Retinal pigment epithelial cell (primary cell): ENCODE measurements around the gene CHGA.

Experiments used
- DNase-seq: peaks from one replicate; pipeline ENCODE4 v3.0.0-alpha.2; 2010; ENCODE audit warnings: low read depth
- H3K4me3 ChIP-seq: 2 replicates; pipeline ENCODE4 v1.5.1; 2011; ENCODE audit warnings: mild to moderate bottlenecking, low read length, control low read depth, moderate library complexity
- TF ChIP-seq, protein P1 (sequence below): conservative IDR thresholded peaks from 2 replicates; pipeline ENCODE4 v1.5.1; 2011; ENCODE audit warnings: low read depth, low read length, control low read depth, inconsistent platforms

The CHGA gene

GRCh38 chr14:92974541-92975345, 51.8 kb downstream of the CHGA start:
- no peak for DNase-seq
- no peak overlapping the region for H3K4me3 ChIP-seq
- TF ChIP-seq, protein P1, sequence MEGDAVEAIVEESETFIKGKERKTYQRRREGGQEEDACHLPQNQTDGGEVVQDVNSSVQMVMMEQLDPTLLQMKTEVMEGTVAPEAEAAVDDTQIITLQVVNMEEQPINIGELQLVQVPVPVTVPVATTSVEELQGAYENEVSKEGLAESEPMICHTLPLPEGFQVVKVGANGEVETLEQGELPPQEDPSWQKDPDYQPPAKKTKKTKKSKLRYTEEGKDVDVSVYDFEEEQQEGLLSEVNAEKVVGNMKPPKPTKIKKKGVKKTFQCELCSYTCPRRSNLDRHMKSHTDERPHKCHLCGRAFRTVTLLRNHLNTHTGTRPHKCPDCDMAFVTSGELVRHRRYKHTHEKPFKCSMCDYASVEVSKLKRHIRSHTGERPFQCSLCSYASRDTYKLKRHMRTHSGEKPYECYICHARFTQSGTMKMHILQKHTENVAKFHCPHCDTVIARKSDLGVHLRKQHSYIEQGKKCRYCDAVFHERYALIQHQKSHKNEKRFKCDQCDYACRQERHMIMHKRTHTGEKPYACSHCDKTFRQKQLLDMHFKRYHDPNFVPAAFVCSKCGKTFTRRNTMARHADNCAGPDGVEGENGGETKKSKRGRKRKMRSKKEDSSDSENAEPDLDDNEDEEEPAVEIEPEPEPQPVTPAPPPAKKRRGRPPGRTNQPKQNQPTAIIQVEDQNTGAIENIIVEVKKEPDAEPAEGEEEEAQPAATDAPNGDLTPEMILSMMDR: no peak

DNA sequence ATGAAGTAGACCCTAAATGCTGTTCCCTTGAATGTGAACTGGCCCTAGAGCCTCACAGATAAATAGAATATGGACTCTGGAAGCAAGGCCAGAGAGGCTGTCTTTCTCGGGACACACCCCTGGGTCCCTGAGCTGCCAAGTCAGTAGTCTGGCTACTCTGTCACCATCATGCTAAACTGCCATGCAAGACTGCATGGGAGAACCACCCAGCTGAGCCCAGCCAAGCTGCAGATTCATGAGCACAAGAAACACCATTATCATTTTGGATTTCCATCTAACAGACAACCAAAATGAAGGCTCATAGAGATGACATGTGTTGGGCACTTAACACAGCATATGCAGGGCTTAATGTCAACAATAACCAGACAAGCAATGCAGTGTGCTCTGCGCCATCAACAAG, 53.3 kb downstream of the CHGA start:
- TF ChIP-seq, protein P1: no peak
- DNase-seq: no peak
- H3K4me3 ChIP-seq: no peak overlapping the region

- TF ChIP-seq, protein P1: no peak
- no peak overlapping the region for H3K4me3 ChIP-seq
- no peak for DNase-seq
Measured at GRCh38 chr14:92978229-92979021, 55.5 kb downstream of the CHGA start.

DNA sequence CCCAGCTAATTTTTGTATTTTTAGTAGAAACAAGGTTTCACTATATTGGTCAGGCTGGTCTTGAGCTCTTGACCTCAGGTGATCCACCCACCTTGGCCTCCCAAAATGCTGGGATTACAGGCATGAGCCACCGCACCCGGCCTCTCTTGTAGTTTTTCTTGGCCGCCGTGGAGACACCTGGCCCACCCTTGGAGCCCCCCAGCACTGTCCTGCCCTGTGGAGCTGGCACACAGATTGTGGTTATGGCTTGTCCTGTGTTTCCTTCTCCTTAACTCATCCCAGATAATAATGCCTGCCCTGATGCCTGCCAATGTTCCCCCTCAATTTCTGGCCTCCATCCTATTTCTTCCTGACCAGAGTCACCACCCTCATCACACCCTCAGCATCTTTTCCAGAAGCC, 57.9 kb downstream of the CHGA start:
- no peak overlapping the region for H3K4me3 ChIP-seq
- TF ChIP-seq, protein P1: no peak
- DNase-seq: no peak

- TF ChIP-seq, protein P1: no peak
- DNase-seq: no peak
- H3K4me3 ChIP-seq: no peak overlapping the region
Measured at GRCh38 chr14:92981726-92982125, 58.8 kb downstream of the CHGA start.

DNA sequence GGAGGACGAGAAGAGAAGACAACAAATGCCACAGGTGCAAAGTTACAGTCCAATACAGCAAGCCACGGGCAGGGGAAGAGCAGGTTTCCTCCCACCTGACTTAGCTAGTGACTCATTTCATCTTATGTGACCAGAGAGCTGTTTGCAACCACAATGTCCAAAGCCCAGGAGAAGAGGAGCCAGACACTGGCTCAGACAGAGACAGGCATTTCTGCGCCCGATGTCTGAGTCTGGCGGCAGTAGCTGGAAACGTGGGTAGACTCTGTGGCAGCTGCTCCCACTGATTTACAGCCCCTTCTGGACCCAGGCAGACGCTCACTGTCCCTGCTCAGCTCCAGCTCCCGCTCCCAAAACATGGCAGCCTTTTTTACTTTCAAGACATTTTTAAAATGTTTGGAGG, 60.0 kb downstream of the CHGA start:
- no peak for DNase-seq
- H3K4me3 ChIP-seq: no peak overlapping the region
- TF ChIP-seq, protein P1: no peak
